GM12873 (cell line): ENCODE data around the gene IRAK1.

Experiments
- CTCF ChIP-seq: IDR thresholded peaks from 2 replicates; pipeline ENCODE4 v1.5.1; 2012; ENCODE audit warnings: low read depth, mild to moderate bottlenecking, moderate library complexity, low read length, control low read depth; ENCODE audit not compliant: insufficient read depth; ENCODE audit errors: missing control alignments

Gene IRAK1

GRCh38 chrX:153991013-153991580 is 28.6 kb downstream of the IRAK1 start:
- TF ChIP-seq CTCF = no peak

- no peak for TF ChIP-seq CTCF
Measured at GRCh38 chrX:153989973-153990655, 29.6 kb downstream of the IRAK1 start.

GRCh38 chrX:153988493-153988892 is 31.2 kb downstream of the IRAK1 start:
- TF ChIP-seq CTCF = no peak

- TF ChIP-seq CTCF = no peak
Measured at GRCh38 chrX:153984351-153985178, 35.1 kb downstream of the IRAK1 start.

GRCh38 chrX:153983321-153983801 is 36.3 kb downstream of the IRAK1 start:
- no peak for TF ChIP-seq CTCF

GRCh38 chrX:153981771-153982533 is 37.8 kb downstream of the IRAK1 start:
- no peak for TF ChIP-seq CTCF
